BLaER1 (cell line): ENCODE data around the gene GOLGA6C.
"Not testable (repeated sequence)": the region's sequence is repeated elsewhere in the genome, so short reads cannot be mapped to it uniquely, and the experiment has no call there.

Experiments
- H3K27ac ChIP-seq: shearing (Covaris generic); formaldehyde crosslinking; 2 replicates; pipeline ENCODE4 v1.8.1; 2022
- H3K27me3 ChIP-seq: shearing (Covaris generic); formaldehyde crosslinking; 2 replicates; pipeline ENCODE4 v1.8.1; 2022
- H3K36me3 ChIP-seq: shearing (Covaris generic); formaldehyde crosslinking; 2 replicates; pipeline ENCODE4 v1.8.1; 2022
- H3K4me1 ChIP-seq: shearing (Covaris generic); formaldehyde crosslinking; 2 replicates; pipeline ENCODE4 v1.8.1; 2022
- H3K4me2 ChIP-seq: shearing (Covaris generic); formaldehyde crosslinking; 2 replicates; pipeline ENCODE4 v1.8.1; 2022
- H3K4me3 ChIP-seq: shearing (Covaris generic); formaldehyde crosslinking; 2 replicates; pipeline ENCODE4 v1.8.1; 2022
- H3K9ac ChIP-seq: shearing (Covaris generic); formaldehyde crosslinking; 2 replicates; pipeline ENCODE4 v1.8.1; 2022
- H3K9me3 ChIP-seq: shearing (Covaris generic); formaldehyde crosslinking; 2 replicates; pipeline ENCODE4 v1.8.1; 2022
- H4K20me1 ChIP-seq: shearing (Covaris generic); formaldehyde crosslinking; 2 replicates; pipeline ENCODE4 v1.8.1; 2022
- Cebpa-rat ChIP-seq: shearing (Covaris generic); IDR thresholded peaks from 2 replicates; pipeline ENCODE4 v1.8.1; 2022

GOLGA6C gene

GRCh38 chr15:75306188-75306587, 48.1 kb downstream of the GOLGA6C start:
- no peak overlapping the region for H3K4me2 ChIP-seq
- H3K9ac ChIP-seq, result no peak overlapping the region
- no peak overlapping the region for H3K4me3 ChIP-seq
- TF ChIP-seq Cebpa-rat, result no peak
- H3K9me3 ChIP-seq, result no peaks in the 10 kb centered on the region
- H3K27me3 ChIP-seq, result no peaks in the 10 kb centered on the region
- no peaks in the 10 kb centered on the region for H4K20me1 ChIP-seq
- no peak overlapping the region for H3K27ac ChIP-seq
- H3K4me1 ChIP-seq, result no peaks in the 10 kb centered on the region
- H3K36me3 ChIP-seq, result no peaks in the 10 kb centered on the region

- no peak overlapping the region for H3K27ac ChIP-seq
- no peaks in the 10 kb centered on the region for H3K36me3 ChIP-seq
- no peaks in the 10 kb centered on the region for H4K20me1 ChIP-seq
- no peaks in the 10 kb centered on the region for H3K9me3 ChIP-seq
- H3K4me2 ChIP-seq, result no peak overlapping the region
- no peak overlapping the region for H3K4me3 ChIP-seq
- H3K9ac ChIP-seq, result no peak overlapping the region
- no peak for TF ChIP-seq Cebpa-rat
- H3K4me1 ChIP-seq, result peaks cover 2% of the 10 kb centered on the region
- H3K27me3 ChIP-seq, result no peaks in the 10 kb centered on the region
Observed at GRCh38 chr15:75307778-75308390, 49.8 kb downstream of the GOLGA6C start.

GRCh38 chr15:75309711-75310110, 51.6 kb downstream of the GOLGA6C start:
- H3K4me2 ChIP-seq, result no peak overlapping the region
- no peak overlapping the region for H3K9ac ChIP-seq
- TF ChIP-seq Cebpa-rat, result no peak
- H4K20me1 ChIP-seq, result no peaks in the 10 kb centered on the region
- H3K4me1 ChIP-seq, result peaks cover 12% of the 10 kb centered on the region
- no peaks in the 10 kb centered on the region for H3K9me3 ChIP-seq
- no peaks in the 10 kb centered on the region for H3K36me3 ChIP-seq
- no peak overlapping the region for H3K4me3 ChIP-seq
- H3K27ac ChIP-seq, result no peak overlapping the region
- no peaks in the 10 kb centered on the region for H3K27me3 ChIP-seq

GRCh38 chr15:75312548-75312947, 54.4 kb downstream of the GOLGA6C start:
- not testable (repeated sequence) for H4K20me1 ChIP-seq, H3K9ac ChIP-seq, H3K27me3 ChIP-seq, H3K27ac ChIP-seq, H3K4me3 ChIP-seq, H3K36me3 ChIP-seq, H3K9me3 ChIP-seq
- Histone ChIP-seq H3K4me2 (0 out of 2 replicates have a peak overlapping the region, but pooled peaks have one; percentile 48), H3K4me1 (peaks cover 12% of the 10 kb centered on the region)

- no peaks in the 10 kb centered on the region for H3K36me3 ChIP-seq
- peaks cover 12% of the 10 kb centered on the region for H3K4me1 ChIP-seq
- no peak overlapping the region for H3K27ac ChIP-seq
- H3K27me3 ChIP-seq, result no peaks in the 10 kb centered on the region
- no peak overlapping the region for H3K9ac ChIP-seq
- H4K20me1 ChIP-seq, result no peaks in the 10 kb centered on the region
- H3K4me2 ChIP-seq, result peak overlapping the region; percentile 48
- H3K9me3 ChIP-seq, result no peaks in the 10 kb centered on the region
- no peak overlapping the region for H3K4me3 ChIP-seq
- TF ChIP-seq Cebpa-rat, result no peak
Observed at GRCh38 chr15:75313116-75313845, 55.1 kb downstream of the GOLGA6C start.

- no peak for TF ChIP-seq Cebpa-rat
- no peaks in the 10 kb centered on the region for H3K9me3 ChIP-seq
- peaks cover 12% of the 10 kb centered on the region for H3K4me1 ChIP-seq
- H3K9ac ChIP-seq, result no peak overlapping the region
- no peaks in the 10 kb centered on the region for H3K36me3 ChIP-seq
- no peaks in the 10 kb centered on the region for H4K20me1 ChIP-seq
- H3K27me3 ChIP-seq, result no peaks in the 10 kb centered on the region
- no peak overlapping the region for H3K4me3 ChIP-seq
- no peak overlapping the region for H3K27ac ChIP-seq
- no peak overlapping the region for H3K4me2 ChIP-seq
Observed at GRCh38 chr15:75314552-75315290, 56.6 kb downstream of the GOLGA6C start.

GRCh38 chr15:75319231-75319897, 61.2 kb downstream of the GOLGA6C start:
- not testable (repeated sequence) for H3K9me3 ChIP-seq, H3K4me1 ChIP-seq, H3K36me3 ChIP-seq, H4K20me1 ChIP-seq, H3K27ac ChIP-seq, H3K27me3 ChIP-seq, H3K4me2 ChIP-seq, H3K9ac ChIP-seq, H3K4me3 ChIP-seq
